NT2/D1 (cell line): ENCODE data around the gene GAL3ST1.

Experiments used
- SUZ12 ChIP-seq: IDR thresholded peaks from 2 replicates; pipeline ENCODE4 v1.6.1; 2011; ENCODE audit not compliant: insufficient read length, insufficient read depth; ENCODE audit errors: extremely low read depth
- YY1 ChIP-seq: IDR thresholded peaks from 2 replicates; pipeline ENCODE4 v1.6.1; 2011; ENCODE audit not compliant: insufficient read length, insufficient read depth
- ZNF274 ChIP-seq: IDR thresholded peaks from 2 replicates; pipeline ENCODE4 v1.6.1; 2011; ENCODE audit warnings: mild to moderate bottlenecking, low read depth, low read length

GRCh38 chr22:30507670-30508069 is 66.8 kb downstream of the GAL3ST1 start:
- TF ChIP-seq YY1 (no peak), ZNF274 (no peak), SUZ12 (no peak)
